Measurements from ENCODE around the gene NHS. TPM values are rescaled to one million over a fixed set of nuclear protein-coding genes. Genes with fewer than 3 reads are reported as not detected.
"Not testable (repeated sequence)": the region's sequence is repeated elsewhere in the genome, so short reads cannot be mapped to it uniquely, and the experiment has no call there.

NHS gene
- total RNA-seq, 1 experiment from 2014 or later: 19.5 TPM

DNA sequence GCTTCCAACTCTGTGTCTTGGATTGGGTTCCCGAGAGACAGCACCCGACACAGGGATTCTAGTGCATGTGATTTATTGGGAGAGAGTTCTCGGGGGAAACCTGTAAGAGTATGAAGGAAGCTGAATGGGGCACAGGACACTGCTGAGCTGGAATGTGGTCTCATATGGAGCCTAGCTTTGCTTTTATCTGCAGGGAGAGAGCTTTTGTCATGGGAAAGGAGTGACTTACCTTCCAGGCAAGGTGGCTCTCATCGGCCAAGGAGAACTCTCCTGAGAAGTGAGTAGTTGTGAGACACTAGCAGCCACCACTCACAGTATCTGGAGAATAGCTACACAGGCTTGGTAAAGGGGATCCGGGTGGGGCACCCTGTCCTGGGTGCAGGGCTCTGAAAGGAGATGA, 124.5 kb downstream of the NHS start:
- H3K27me3 Mint-ChIP-seq (ENCODE audit: unreplicated experiment): no peaks in the 10 kb centered on the region
- no peak overlapping the region for H3K27ac Mint-ChIP-seq (ENCODE audit: unreplicated experiment)
- peaks cover 42% of the 10 kb centered on the region for H3K4me1 Mint-ChIP-seq (ENCODE audit: low read depth, unreplicated experiment)
- peaks cover 4% of the 10 kb centered on the region for H3K36me3 Mint-ChIP-seq (ENCODE audit: insufficient read depth, unreplicated experiment)
- no peak for DNase-seq
- intact Hi-C loops (cut with micrococcal nuclease; ENCODE audit: unreplicated experiment): no loop called here
- BruUV-seq (replicated peaks): no TSS peak
- no peaks in the 10 kb centered on the region for H3K9me3 Mint-ChIP-seq (ENCODE audit: low read depth, unreplicated experiment)
- TF ChIP-seq, protein P1, sequence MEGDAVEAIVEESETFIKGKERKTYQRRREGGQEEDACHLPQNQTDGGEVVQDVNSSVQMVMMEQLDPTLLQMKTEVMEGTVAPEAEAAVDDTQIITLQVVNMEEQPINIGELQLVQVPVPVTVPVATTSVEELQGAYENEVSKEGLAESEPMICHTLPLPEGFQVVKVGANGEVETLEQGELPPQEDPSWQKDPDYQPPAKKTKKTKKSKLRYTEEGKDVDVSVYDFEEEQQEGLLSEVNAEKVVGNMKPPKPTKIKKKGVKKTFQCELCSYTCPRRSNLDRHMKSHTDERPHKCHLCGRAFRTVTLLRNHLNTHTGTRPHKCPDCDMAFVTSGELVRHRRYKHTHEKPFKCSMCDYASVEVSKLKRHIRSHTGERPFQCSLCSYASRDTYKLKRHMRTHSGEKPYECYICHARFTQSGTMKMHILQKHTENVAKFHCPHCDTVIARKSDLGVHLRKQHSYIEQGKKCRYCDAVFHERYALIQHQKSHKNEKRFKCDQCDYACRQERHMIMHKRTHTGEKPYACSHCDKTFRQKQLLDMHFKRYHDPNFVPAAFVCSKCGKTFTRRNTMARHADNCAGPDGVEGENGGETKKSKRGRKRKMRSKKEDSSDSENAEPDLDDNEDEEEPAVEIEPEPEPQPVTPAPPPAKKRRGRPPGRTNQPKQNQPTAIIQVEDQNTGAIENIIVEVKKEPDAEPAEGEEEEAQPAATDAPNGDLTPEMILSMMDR (IDR thresholded peaks at IDR 0.05; ENCODE audit: unreplicated experiment): no peak
- H3K4me3 Mint-ChIP-seq (ENCODE audit: low read depth, unreplicated experiment): no peak overlapping the region
- CTCF ChIA-PET: no interaction called here

GRCh38 chrX:17500145-17500579, 125.2 kb downstream of the NHS start:
- H3K27me3 Mint-ChIP-seq (ENCODE audit: unreplicated experiment): no peaks in the 10 kb centered on the region
- H3K4me1 Mint-ChIP-seq (ENCODE audit: low read depth, unreplicated experiment): peaks cover 42% of the 10 kb centered on the region
- no TSS peak for BruUV-seq (replicated peaks)
- intact Hi-C loops (cut with micrococcal nuclease; ENCODE audit: unreplicated experiment): loop anchor here (10.0 kb wide), 1 partner anchor 255 kb away; no protein-coding TSS in a partner anchor
- no peak overlapping the region for H3K4me3 Mint-ChIP-seq (ENCODE audit: low read depth, unreplicated experiment)
- CTCF ChIA-PET: interaction anchor here (0.8 kb wide), 1 partner anchor 15 kb away, joined by 3 read pairs; no protein-coding TSS in a partner anchor
- H3K9me3 Mint-ChIP-seq (ENCODE audit: low read depth, unreplicated experiment): no peaks in the 10 kb centered on the region
- peaks cover 4% of the 10 kb centered on the region for H3K36me3 Mint-ChIP-seq (ENCODE audit: insufficient read depth, unreplicated experiment)
- peak overlapping the region; percentile 52 for H3K27ac Mint-ChIP-seq (ENCODE audit: unreplicated experiment)
- TF ChIP-seq, protein P1 (IDR thresholded peaks at IDR 0.05; ENCODE audit: unreplicated experiment): no peak
- DNase-seq: peak; percentile 9

DNA sequence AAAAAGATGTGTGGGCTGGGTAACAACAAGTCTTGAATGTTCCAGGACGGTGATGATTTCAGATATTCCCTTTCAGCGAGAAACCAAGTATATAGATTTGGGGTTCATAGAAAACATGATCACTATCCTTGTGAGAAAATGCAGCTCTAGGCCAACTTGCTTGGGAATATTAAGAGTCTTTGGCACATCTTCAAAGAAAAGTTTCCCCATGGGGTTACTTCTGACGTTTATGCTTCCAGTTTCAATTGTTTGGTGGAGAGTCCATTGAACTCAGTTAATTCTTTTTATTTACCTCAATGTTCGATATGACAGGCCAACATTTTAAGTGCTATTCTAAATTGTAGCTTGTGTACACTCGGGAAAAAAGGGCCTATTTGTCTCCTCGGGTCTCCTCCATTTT, 126.7 kb downstream of the NHS start:
- Mint-ChIP-seq H3K4me1 (ENCODE audit: low read depth, unreplicated experiment) (peaks cover 27% of the 10 kb centered on the region), H3K27me3 (ENCODE audit: unreplicated experiment) (no peaks in the 10 kb centered on the region), H3K36me3 (ENCODE audit: insufficient read depth, unreplicated experiment) (peaks cover 4% of the 10 kb centered on the region), H3K27ac (ENCODE audit: unreplicated experiment) (no peak overlapping the region), H3K4me3 (ENCODE audit: low read depth, unreplicated experiment) (no peak overlapping the region), H3K9me3 (ENCODE audit: low read depth, unreplicated experiment) (no peaks in the 10 kb centered on the region)
- intact Hi-C loops (cut with micrococcal nuclease; ENCODE audit: unreplicated experiment): loop anchor here (10.0 kb wide), 1 partner anchor 257 kb away; no protein-coding TSS in a partner anchor
- TF ChIP-seq, protein P1 (IDR thresholded peaks at IDR 0.05; ENCODE audit: unreplicated experiment): no peak
- CTCF ChIA-PET: no interaction called here
- BruUV-seq (replicated peaks): no TSS peak
- no peak for DNase-seq

GRCh38 chrX:17506352-17506751, 131.4 kb downstream of the NHS start:
- intact Hi-C loops (cut with micrococcal nuclease; ENCODE audit: unreplicated experiment): loop anchor here (10.0 kb wide), 1 partner anchor 262 kb away; no protein-coding TSS in a partner anchor

DNA sequence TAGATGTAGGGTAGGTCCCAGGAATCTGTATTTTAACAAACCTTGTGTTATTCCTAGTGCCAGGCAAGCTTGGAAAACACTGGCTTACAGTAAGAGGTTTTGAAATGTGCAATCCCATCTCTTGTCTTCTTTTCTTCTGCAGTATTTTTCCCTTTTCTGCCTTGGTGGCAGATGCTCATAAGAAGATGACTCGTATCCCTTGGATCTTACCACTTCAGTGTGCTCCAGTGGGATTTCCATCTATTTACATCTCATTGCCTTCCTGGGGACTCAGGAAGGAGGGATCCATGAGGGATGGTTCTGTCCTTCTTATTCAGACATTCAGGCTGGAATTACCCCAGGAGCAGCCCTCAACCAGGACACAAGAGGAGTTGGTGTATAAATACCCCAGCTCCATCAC, 136.6 kb downstream of the NHS start:
- intact Hi-C loops (cut with micrococcal nuclease; ENCODE audit: unreplicated experiment): no loop called here
- Mint-ChIP-seq H3K36me3 (ENCODE audit: insufficient read depth, unreplicated experiment) (no peaks in the 10 kb centered on the region), H3K4me1 (ENCODE audit: low read depth, unreplicated experiment) (peaks cover 7% of the 10 kb centered on the region), H3K4me3 (ENCODE audit: low read depth, unreplicated experiment) (no peak overlapping the region), H3K27me3 (ENCODE audit: unreplicated experiment) (no peaks in the 10 kb centered on the region), H3K27ac (ENCODE audit: unreplicated experiment) (no peak overlapping the region), H3K9me3 (ENCODE audit: low read depth, unreplicated experiment) (no peaks in the 10 kb centered on the region)
- BruUV-seq (replicated peaks): no TSS peak
- TF ChIP-seq, protein P1 (IDR thresholded peaks at IDR 0.05; ENCODE audit: unreplicated experiment): no peak
- no peak for DNase-seq
- CTCF ChIA-PET: no interaction called here

More at GRCh38 chrX:17506352-17506751, 131.4 kb downstream of the NHS start:
- CTCF ChIA-PET; H3K4me1 Mint-ChIP-seq (ENCODE audit: low read depth, unreplicated experiment); BruUV-seq (replicated peaks); H3K9me3 Mint-ChIP-seq (ENCODE audit: low read depth, unreplicated experiment); H3K27me3 Mint-ChIP-seq (ENCODE audit: unreplicated experiment); DNase-seq; H3K4me3 Mint-ChIP-seq (ENCODE audit: low read depth, unreplicated experiment); H3K27ac Mint-ChIP-seq (ENCODE audit: unreplicated experiment); H3K36me3 Mint-ChIP-seq (ENCODE audit: insufficient read depth, unreplicated experiment): not testable (repeated sequence)

Data from Calu3 (cell line).